Measurements from ENCODE around the gene EEF1G. TPM values are rescaled to one million over a fixed set of nuclear protein-coding genes. Genes with fewer than 3 reads are reported as not detected.

The EEF1G gene
- total RNA-seq, 1 donor from 2014 or later = 2,051 TPM

GRCh38 chr11:62615521-62615920, 41.8 kb upstream of the EEF1G start:
- no peaks in the 10 kb centered on the region for H3K9me3 Mint-ChIP-seq

DNA sequence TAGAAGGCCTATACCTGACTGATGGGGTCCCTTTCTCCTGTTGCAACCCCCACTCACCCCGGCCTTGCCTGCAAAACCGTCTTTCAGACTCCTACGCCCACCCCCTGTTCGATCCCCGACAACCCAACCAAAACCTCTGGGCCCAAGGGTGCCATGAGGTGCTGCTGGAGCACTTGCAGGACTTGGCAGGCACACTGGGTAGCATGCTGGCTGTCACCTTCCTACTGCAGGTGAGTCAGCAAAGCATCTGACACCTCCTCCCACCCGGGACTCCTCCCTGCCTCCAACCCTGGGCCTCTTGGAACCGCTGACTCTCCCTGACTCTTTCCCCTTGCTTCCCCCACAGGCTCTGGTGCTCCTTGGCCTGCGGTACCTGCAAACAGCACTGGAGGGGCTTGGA, 40.6 kb upstream of the EEF1G start:
- peak overlapping the region; percentile 90 for H3K27ac Mint-ChIP-seq
- DNase-seq (ENCODE audit: extremely low spot score, unreplicated experiment) = no peak

More at GRCh38 chr11:62615521-62615920, 41.8 kb upstream of the EEF1G start:
- Mint-ChIP-seq H3K4me1 (ENCODE audit: unreplicated experiment) (peaks cover 14% of the 10 kb centered on the region), H3K27ac (no peak overlapping the region), H3K4me3 (no peak overlapping the region), H3K27me3 (no peaks in the 10 kb centered on the region), H3K36me3 (peaks cover 8% of the 10 kb centered on the region)
- no peak for DNase-seq (ENCODE audit: extremely low spot score, unreplicated experiment)
- TF ChIP-seq, protein P1, sequence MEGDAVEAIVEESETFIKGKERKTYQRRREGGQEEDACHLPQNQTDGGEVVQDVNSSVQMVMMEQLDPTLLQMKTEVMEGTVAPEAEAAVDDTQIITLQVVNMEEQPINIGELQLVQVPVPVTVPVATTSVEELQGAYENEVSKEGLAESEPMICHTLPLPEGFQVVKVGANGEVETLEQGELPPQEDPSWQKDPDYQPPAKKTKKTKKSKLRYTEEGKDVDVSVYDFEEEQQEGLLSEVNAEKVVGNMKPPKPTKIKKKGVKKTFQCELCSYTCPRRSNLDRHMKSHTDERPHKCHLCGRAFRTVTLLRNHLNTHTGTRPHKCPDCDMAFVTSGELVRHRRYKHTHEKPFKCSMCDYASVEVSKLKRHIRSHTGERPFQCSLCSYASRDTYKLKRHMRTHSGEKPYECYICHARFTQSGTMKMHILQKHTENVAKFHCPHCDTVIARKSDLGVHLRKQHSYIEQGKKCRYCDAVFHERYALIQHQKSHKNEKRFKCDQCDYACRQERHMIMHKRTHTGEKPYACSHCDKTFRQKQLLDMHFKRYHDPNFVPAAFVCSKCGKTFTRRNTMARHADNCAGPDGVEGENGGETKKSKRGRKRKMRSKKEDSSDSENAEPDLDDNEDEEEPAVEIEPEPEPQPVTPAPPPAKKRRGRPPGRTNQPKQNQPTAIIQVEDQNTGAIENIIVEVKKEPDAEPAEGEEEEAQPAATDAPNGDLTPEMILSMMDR (conservative IDR thresholded peaks at IDR 0.05) = no peak

DNA sequence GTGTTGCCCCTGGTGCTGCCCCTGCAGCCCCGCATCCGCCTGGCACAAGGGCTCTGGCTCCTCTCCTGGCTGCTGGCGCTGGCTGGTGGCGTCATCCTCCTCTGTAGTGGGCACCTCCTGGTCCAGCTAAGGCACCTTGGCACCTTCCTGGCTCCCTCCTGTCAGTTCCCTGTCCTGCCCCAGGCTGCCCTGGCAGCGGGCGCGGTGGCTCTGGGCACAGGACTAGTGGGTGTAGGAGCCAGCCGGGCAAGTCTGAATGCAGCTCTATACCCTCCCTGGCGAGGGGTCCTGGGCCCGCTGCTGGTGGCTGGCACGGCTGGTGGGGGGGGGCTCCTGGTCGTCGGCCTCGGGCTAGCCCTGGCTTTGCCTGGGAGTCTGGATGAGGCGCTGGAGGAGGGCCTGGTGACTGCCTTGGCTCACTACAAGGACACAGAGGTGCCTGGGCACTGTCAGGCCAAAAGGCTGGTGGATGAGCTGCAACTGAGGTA, 39.6 kb upstream of the EEF1G start:
- Mint-ChIP-seq H3K4me3 (peak overlapping the region; percentile 84), H3K27ac (peak overlapping the region; percentile 90), H3K4me1 (ENCODE audit: unreplicated experiment) (peaks cover 13% of the 10 kb centered on the region), H3K36me3 (peaks cover 4% of the 10 kb centered on the region), H3K9me3 (no peaks in the 10 kb centered on the region), H3K27me3 (no peaks in the 10 kb centered on the region)
- no peak for DNase-seq (ENCODE audit: extremely low spot score, unreplicated experiment)
- TF ChIP-seq, protein P1 (conservative IDR thresholded peaks at IDR 0.05) = no peak

More for the DNA sequence above, 40.6 kb upstream of the EEF1G start:
- TF ChIP-seq, protein P1 (conservative IDR thresholded peaks at IDR 0.05) = no peak
- Mint-ChIP-seq H3K4me3 (peak overlapping the region; percentile 84), H3K4me1 (ENCODE audit: unreplicated experiment) (peaks cover 17% of the 10 kb centered on the region), H3K27me3 (no peaks in the 10 kb centered on the region), H3K9me3 (no peaks in the 10 kb centered on the region), H3K36me3 (peaks cover 8% of the 10 kb centered on the region)

DNA sequence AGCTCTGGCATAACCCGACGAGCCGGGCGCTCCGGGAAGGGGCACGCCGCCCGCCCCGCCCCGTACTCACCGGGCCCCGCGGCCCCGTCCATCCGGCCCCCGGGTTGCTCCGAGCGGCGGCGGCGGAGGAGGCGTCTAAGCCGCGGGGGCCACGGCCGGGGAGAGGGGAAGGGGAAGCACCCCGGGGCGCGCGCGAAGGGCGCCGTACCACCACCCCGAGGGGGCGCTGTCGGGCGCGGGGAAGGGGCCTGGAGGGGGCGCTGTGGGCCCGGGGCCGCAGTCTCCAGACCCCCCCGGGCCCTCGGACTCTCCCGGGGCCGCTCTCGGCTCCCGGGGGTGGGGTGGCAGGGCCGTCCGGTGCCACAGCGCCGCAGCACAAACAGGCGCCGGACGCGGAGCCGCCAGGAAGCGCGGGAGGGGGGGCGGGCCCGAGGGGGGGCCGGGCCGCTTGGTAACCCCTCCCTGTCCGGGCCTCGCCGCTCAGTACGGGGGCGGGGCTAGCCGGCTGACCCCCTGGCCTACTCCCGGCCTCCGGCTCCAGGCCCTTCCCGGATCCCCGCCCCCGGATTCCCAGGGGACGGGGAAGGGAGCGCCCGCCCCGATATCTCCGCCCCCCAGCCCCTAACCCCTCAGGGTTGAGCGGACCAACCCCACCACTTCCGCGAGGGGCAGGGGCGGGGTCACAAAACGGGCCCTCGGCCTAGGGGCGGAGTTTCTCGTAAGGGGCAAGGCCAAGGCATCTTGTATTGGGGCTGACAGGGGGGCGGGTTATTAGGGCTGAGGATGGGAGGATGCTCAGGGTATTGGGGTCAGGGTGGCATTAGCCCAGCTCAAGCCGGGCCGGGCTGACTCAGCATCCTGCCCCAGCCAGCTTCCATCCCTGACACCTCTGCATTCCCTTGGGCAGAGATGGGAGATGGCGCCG, 38.9 kb upstream of the EEF1G start, which contains the start of the genes EML3 and ROM1:
Gene EML3, minus strand, starts transcription at position 410 of the 925 bp plus-strand sequence. Its CDS starts 318 bp downstream, at position 92.
Gene ROM1, plus strand, starts transcription at position 892 of the 925 bp plus-strand sequence. Its CDS starts 25 bp downstream, at position 917.
- peak; percentile 86 for DNase-seq (ENCODE audit: extremely low spot score, unreplicated experiment)
- H3K4me1 Mint-ChIP-seq (ENCODE audit: unreplicated experiment) = peaks cover 18% of the 10 kb centered on the region
- H3K4me3 Mint-ChIP-seq = peak within 1 kb of the TSS; percentile 99
- H3K9me3 Mint-ChIP-seq = no peaks in the 10 kb centered on the region
- H3K27ac Mint-ChIP-seq = peak within 1 kb of the TSS; percentile 97
- H3K27me3 Mint-ChIP-seq = no peaks in the 10 kb centered on the region
- TF ChIP-seq, protein P1 (conservative IDR thresholded peaks at IDR 0.05) = peak; percentile 99
- H3K36me3 Mint-ChIP-seq = peaks cover 4% of the 10 kb centered on the region

- H3K27ac Mint-ChIP-seq = peak overlapping the region; percentile 97
Observed at GRCh38 chr11:62611705-62612365, 38.1 kb upstream of the EEF1G start.

More at GRCh38 chr11:62611705-62612365, 38.1 kb upstream of the EEF1G start:
- Mint-ChIP-seq H3K4me3 (peak overlapping the region; percentile 99), H3K4me1 (ENCODE audit: unreplicated experiment) (peaks cover 21% of the 10 kb centered on the region), H3K27me3 (no peaks in the 10 kb centered on the region), H3K9me3 (no peaks in the 10 kb centered on the region), H3K36me3 (peaks cover 4% of the 10 kb centered on the region)
- no peak for DNase-seq (ENCODE audit: extremely low spot score, unreplicated experiment)
- TF ChIP-seq, protein P1 (conservative IDR thresholded peaks at IDR 0.05) = no peak
